Measurements from ENCODE around the gene UGT1A7.
"Not testable (repeated sequence)": the region's sequence is repeated elsewhere in the genome, so short reads cannot be mapped to it uniquely, and the experiment has no call there.

Gene UGT1A7

DNA sequence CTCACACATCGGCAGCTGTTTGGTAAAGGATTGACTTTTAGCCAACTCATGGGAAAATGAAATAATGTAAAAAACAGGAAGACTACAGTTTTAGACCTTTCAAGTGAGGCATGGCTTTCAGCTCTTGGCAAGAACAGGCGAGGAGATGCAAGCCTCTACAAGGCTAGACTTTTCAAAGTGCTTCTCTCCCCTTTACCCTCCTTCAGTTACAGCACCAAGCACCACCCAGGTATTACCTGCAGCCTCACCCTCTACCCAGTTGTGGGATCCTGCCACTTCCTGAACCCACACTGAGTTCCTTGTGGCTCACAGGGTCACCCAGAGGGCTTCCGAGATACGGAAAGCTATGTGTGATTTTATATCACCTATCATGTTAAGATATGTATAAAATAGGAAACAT, 30.7 kb upstream of the UGT1A7 start:
- Histone ChIP-seq H3K4me1 (ENCODE audit: control insufficient read depth in 1 of 2, insufficient read depth in 1 of 2, low read depth in 1 of 2, low read length in 1 of 2) (no peaks in the 10 kb centered on the region), H3K36me3 (no peaks in the 10 kb centered on the region), H3K27ac (no peak overlapping the region), H3K9me3 (no peaks in the 10 kb centered on the region), H3K4me3 (ENCODE audit: low read depth in 1 of 2, low read length in 1 of 2) (no peak overlapping the region), H3K27me3 (no peaks in the 10 kb centered on the region)
- TF ChIP-seq, protein P1, sequence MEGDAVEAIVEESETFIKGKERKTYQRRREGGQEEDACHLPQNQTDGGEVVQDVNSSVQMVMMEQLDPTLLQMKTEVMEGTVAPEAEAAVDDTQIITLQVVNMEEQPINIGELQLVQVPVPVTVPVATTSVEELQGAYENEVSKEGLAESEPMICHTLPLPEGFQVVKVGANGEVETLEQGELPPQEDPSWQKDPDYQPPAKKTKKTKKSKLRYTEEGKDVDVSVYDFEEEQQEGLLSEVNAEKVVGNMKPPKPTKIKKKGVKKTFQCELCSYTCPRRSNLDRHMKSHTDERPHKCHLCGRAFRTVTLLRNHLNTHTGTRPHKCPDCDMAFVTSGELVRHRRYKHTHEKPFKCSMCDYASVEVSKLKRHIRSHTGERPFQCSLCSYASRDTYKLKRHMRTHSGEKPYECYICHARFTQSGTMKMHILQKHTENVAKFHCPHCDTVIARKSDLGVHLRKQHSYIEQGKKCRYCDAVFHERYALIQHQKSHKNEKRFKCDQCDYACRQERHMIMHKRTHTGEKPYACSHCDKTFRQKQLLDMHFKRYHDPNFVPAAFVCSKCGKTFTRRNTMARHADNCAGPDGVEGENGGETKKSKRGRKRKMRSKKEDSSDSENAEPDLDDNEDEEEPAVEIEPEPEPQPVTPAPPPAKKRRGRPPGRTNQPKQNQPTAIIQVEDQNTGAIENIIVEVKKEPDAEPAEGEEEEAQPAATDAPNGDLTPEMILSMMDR (IDR thresholded peaks at IDR 0.05): no peak

DNA sequence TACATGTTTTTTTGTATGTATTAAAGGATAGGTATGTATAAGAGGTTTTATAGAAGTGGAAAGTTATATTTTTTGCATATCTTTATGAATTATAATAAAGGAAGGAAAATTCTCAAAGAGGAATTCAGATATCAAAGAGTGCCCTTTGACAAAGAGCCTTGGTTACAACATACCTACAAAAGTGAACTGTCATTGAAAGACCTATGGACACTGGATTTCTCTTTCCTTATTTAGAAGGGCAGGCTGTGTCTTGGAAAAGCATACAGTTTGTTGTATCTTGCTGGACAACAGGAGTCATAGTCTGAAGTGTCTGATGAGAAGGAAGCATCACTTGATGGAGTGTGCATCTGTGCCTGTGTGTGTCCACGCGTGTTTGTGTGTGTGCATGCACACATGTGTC, 30.3 kb upstream of the UGT1A7 start:
- no peak overlapping the region for H3K4me3 ChIP-seq (ENCODE audit: low read depth in 1 of 2, low read length in 1 of 2)
- no peaks in the 10 kb centered on the region for H3K36me3 ChIP-seq
- H3K27me3 ChIP-seq: no peaks in the 10 kb centered on the region
- no peaks in the 10 kb centered on the region for H3K9me3 ChIP-seq
- TF ChIP-seq, protein P1 (IDR thresholded peaks at IDR 0.05): no peak
- no peaks in the 10 kb centered on the region for H3K4me1 ChIP-seq (ENCODE audit: control insufficient read depth in 1 of 2, insufficient read depth in 1 of 2, low read depth in 1 of 2, low read length in 1 of 2)
- no peak overlapping the region for H3K27ac ChIP-seq

DNA sequence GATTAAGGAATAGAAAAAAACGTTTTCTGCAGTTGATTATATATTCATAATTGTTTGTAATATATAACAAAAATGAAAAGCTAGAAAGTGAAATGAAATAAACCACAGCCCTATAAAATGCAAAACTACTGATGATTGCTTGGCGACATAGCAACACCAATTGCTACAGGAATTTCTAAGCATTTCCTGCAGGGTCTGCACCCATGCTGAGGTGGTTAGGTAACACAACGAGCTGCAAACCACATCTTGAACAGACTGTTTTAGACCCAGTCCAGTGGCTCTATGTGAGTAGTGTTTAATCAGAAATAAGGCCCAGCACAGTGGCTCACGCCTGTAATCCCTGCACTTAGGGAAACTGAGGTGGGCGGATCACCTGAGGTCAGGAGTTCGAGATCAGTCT, 27.2 kb upstream of the UGT1A7 start:
- H3K27ac ChIP-seq: no peak overlapping the region
- no peaks in the 10 kb centered on the region for H3K36me3 ChIP-seq
- H3K27me3 ChIP-seq: no peaks in the 10 kb centered on the region
- no peaks in the 10 kb centered on the region for H3K9me3 ChIP-seq
- TF ChIP-seq, protein P1 (IDR thresholded peaks at IDR 0.05): no peak
- H3K4me1 ChIP-seq (ENCODE audit: control insufficient read depth in 1 of 2, insufficient read depth in 1 of 2, low read depth in 1 of 2, low read length in 1 of 2): no peaks in the 10 kb centered on the region
- no peak overlapping the region for H3K4me3 ChIP-seq (ENCODE audit: low read depth in 1 of 2, low read length in 1 of 2)

DNA sequence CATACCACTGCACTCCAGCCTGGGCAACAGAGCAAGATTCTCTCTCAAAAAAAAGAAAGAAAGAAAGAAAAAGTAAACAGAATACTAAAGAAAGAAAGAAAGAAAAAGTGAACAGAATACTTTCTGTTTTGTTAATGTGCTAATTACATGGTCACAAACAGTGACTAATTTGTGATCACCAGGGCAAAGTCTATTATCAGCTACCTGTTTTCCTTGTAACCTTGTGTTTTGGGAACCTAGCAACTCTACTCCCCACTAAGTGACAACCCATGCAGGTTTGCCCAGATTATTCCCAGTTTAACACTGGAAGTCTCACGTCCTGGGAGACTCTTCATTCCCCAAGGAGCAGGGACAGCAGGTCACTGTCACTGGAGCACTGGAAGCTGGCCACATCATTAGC, 26.7 kb upstream of the UGT1A7 start:
- no peaks in the 10 kb centered on the region for H3K27me3 ChIP-seq
- H3K36me3 ChIP-seq: no peaks in the 10 kb centered on the region
- no peak overlapping the region for H3K4me3 ChIP-seq (ENCODE audit: low read depth in 1 of 2, low read length in 1 of 2)
- no peaks in the 10 kb centered on the region for H3K4me1 ChIP-seq (ENCODE audit: control insufficient read depth in 1 of 2, insufficient read depth in 1 of 2, low read depth in 1 of 2, low read length in 1 of 2)
- no peak overlapping the region for H3K27ac ChIP-seq
- TF ChIP-seq, protein P1 (IDR thresholded peaks at IDR 0.05): no peak
- no peaks in the 10 kb centered on the region for H3K9me3 ChIP-seq

DNA sequence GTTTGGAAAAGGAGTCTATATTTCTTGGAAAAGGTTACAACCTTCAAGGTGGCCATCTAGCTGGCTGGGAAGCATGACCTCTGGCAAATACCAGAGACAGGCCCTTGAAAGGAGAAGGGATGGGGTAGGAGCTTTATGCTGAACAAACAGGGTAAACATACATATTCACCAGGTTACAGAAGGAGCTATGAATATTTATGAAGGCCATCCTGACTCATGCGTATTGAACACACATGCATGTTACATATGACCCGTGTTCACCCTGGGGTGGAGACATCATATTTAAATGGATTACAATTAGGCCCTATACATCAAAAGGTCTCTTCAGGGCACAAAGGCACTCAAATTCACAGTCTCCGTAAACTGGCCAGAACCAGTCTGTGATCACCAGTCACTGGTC, 25.8 kb upstream of the UGT1A7 start:
- H3K4me3 ChIP-seq (ENCODE audit: low read depth in 1 of 2, low read length in 1 of 2); H3K27ac ChIP-seq; H3K4me1 ChIP-seq (ENCODE audit: control insufficient read depth in 1 of 2, insufficient read depth in 1 of 2, low read depth in 1 of 2, low read length in 1 of 2); H3K27me3 ChIP-seq; H3K9me3 ChIP-seq; H3K36me3 ChIP-seq: not testable (repeated sequence)

DNA sequence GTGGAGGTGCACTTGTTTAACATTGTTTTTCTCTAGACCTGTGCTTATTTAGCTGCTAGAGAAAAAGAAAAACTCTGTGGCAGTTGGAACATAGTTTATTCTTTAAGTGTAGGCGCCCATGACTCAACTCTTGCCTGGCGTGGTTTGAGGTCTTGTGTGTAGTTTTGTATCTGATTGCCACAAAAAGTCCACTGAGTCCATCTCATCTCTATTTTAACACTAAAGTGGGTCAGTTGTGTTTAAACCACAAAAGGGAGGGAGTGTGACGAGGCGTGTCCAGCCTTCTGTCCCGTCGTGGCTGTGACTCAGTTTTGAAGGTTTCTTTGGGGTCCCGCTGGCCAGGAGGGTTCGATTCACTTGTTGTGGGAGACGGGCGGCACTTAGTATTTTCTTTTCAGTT, 25.3 kb upstream of the UGT1A7 start:
- Histone ChIP-seq H3K4me1 (ENCODE audit: control insufficient read depth in 1 of 2, insufficient read depth in 1 of 2, low read depth in 1 of 2, low read length in 1 of 2) (no peaks in the 10 kb centered on the region), H3K4me3 (ENCODE audit: low read depth in 1 of 2, low read length in 1 of 2) (no peak overlapping the region), H3K27me3 (no peaks in the 10 kb centered on the region), H3K27ac (no peak overlapping the region), H3K9me3 (no peaks in the 10 kb centered on the region), H3K36me3 (no peaks in the 10 kb centered on the region)
- TF ChIP-seq, protein P1 (IDR thresholded peaks at IDR 0.05): no peak
